ENCODE results near the gene YBX2. TPM values are rescaled to one million over a fixed set of nuclear protein-coding genes. Genes with fewer than 3 reads are reported as not detected.
A peak's percentile ranks its signal among the peaks of the same experiment; 100 is the strongest.

Gene YBX2
- total RNA-seq, 1 donor from 2014 or later, result 1.3 TPM

DNA sequence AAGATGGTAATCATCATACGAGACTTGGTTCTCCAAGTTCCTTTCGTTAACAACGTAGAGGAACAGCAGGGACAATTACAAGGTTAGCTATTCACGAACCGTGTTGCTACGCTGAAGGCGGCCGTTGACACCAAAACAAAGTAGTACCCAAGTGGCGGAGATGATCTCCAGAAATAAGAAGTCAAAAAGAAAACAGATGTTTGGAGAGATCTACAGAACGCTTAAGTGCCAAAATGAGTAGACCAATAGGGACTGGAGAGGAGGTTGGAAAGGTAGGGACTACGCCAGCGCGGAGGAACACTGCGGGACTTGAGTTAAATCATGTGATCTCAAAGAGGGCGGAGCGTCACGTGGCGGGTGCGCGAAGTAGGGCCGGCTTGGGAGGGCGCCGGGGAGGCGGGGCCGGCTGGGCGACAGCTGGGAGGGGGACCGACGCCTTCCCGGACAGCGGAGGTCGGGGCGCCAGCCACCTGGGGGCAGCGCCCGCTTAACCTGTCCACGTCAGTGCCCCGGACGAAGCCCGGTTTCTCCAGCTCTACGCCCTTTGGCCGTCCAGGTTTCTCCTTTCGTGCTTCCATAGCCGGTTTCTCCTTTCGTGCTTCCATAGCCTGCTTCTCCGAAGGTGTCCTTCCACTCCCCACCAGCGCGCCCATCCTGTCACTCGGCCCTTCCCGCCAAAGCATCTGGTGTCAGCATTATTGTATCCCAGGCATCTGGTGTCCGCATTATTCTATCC lies 51.6 kb downstream of the YBX2 start:
- Mint-ChIP-seq H3K27me3 (ENCODE audit: unreplicated experiment) (peaks cover 36% of the 10 kb centered on the region), H3K36me3 (ENCODE audit: unreplicated experiment) (peaks cover 13% of the 10 kb centered on the region), H3K9me3 (ENCODE audit: unreplicated experiment) (peaks cover 37% of the 10 kb centered on the region), H3K27ac (ENCODE audit: unreplicated experiment) (peak overlapping the region; percentile 100), H3K4me3 (ENCODE audit: unreplicated experiment) (peak overlapping the region; percentile 99), H3K4me1 (ENCODE audit: low read depth, unreplicated experiment) (peaks cover 31% of the 10 kb centered on the region)
- peak; percentile 11 for TF ChIP-seq CTCF (IDR thresholded peaks at IDR 0.05; ENCODE audit: partially characterized antibody, unreplicated experiment)
- peak; percentile 95 for DNase-seq

GRCh38 chr17:7241783-7242716 lies 52.4 kb downstream of the YBX2 start, which contains the start of gene GABARAP:
Gene GABARAP (minus strand): TSS chr17:7242449. CDS start chr17:7242330, 119 bp downstream.
- Mint-ChIP-seq H3K36me3 (ENCODE audit: unreplicated experiment) (peaks cover 15% of the 10 kb centered on the region), H3K4me3 (ENCODE audit: unreplicated experiment) (peak within 1 kb of the TSS; percentile 99), H3K4me1 (ENCODE audit: low read depth, unreplicated experiment) (peaks cover 33% of the 10 kb centered on the region), H3K27me3 (ENCODE audit: unreplicated experiment) (peaks cover 39% of the 10 kb centered on the region), H3K27ac (ENCODE audit: unreplicated experiment) (peak within 1 kb of the TSS; percentile 100), H3K9me3 (ENCODE audit: unreplicated experiment) (peaks cover 40% of the 10 kb centered on the region)
- peak; percentile 92 for DNase-seq
- no peak for TF ChIP-seq CTCF (IDR thresholded peaks at IDR 0.05; ENCODE audit: partially characterized antibody, unreplicated experiment)

DNA sequence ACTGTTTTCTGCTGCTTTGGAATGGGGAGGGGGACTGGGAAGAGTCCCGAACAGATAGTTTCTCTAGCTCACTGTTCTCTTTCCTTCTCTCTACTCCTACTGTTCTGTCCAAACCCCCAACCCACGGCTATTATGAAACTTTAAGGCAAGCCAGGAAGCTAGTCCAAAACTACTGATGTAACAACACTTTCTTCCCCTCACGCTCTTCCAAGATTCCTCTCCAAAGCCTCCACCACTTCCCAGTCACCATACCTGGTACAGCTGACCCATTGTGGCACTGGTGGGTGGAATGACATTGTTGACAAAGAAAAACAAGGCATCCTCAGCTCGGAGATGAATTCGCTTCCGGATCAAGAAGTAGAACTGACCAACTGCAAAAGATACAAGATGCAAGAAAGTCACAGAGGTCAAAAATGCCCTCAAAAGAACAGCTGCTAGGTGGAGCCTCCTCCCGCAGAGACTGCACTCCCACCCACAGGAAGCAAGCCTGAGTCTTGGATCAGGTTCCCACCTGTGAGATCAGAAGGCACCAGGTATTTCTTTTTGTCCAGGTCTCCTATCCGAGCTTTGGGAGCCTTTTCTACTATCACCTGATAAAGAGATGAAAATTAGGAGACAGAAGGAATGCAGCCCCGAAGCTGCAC lies 53.2 kb downstream of the YBX2 start:
- peaks cover 17% of the 10 kb centered on the region for H3K36me3 Mint-ChIP-seq (ENCODE audit: unreplicated experiment)
- H3K4me3 Mint-ChIP-seq (ENCODE audit: unreplicated experiment), result peak overlapping the region; percentile 99

DNA sequence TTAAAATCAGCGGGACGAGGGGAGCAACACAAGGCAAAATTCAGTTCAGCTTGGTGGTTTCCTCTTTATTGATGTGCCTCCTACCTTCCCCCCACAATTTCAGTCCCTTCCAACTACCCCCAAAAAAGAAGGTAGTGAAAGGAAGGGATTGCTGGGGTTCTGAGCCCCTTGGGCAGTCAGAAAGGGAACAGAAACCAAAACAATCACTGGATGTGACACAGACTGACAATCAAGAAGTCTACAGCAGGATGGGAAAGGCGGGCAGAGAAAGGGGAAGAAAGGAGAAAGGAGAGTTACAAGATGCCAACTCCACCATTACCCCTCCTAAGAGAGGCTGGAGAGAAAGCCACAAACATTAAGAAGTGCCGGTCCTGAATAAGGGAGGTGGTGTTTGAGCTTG lies 54.1 kb downstream of the YBX2 start:
- Mint-ChIP-seq H3K27ac (ENCODE audit: unreplicated experiment) (peak overlapping the region; percentile 100), H3K27me3 (ENCODE audit: unreplicated experiment) (peaks cover 36% of the 10 kb centered on the region), H3K9me3 (ENCODE audit: unreplicated experiment) (peaks cover 39% of the 10 kb centered on the region), H3K36me3 (ENCODE audit: unreplicated experiment) (peaks cover 15% of the 10 kb centered on the region), H3K4me3 (ENCODE audit: unreplicated experiment) (peak overlapping the region; percentile 99), H3K4me1 (ENCODE audit: low read depth, unreplicated experiment) (peaks cover 23% of the 10 kb centered on the region)
- no peak for DNase-seq
- TF ChIP-seq CTCF (IDR thresholded peaks at IDR 0.05; ENCODE audit: partially characterized antibody, unreplicated experiment), result no peak

More for the DNA sequence above, 53.2 kb downstream of the YBX2 start:
- no peak for TF ChIP-seq CTCF (IDR thresholded peaks at IDR 0.05; ENCODE audit: partially characterized antibody, unreplicated experiment)
- H3K9me3 Mint-ChIP-seq (ENCODE audit: unreplicated experiment), result peaks cover 36% of the 10 kb centered on the region
- peaks cover 38% of the 10 kb centered on the region for H3K27me3 Mint-ChIP-seq (ENCODE audit: unreplicated experiment)
- peaks cover 29% of the 10 kb centered on the region for H3K4me1 Mint-ChIP-seq (ENCODE audit: low read depth, unreplicated experiment)
- peak overlapping the region; percentile 100 for H3K27ac Mint-ChIP-seq (ENCODE audit: unreplicated experiment)
- DNase-seq, result no peak

All from glutamatergic neuron (in vitro differentiated cells).